HUES48 (cell line): Measurements from ENCODE around the gene ONECUT3.

ENCODE experiments used
- H3K27ac ChIP-seq: one replicate; pipeline ENCODE4 v1.7.0; 2013; ENCODE audit warnings: low read depth, low read length, inconsistent platforms
- H3K27me3 ChIP-seq: 2 replicates; pipeline ENCODE4 v1.6.1; 2013; ENCODE audit warnings: mild to moderate bottlenecking, low read length; ENCODE audit not compliant: control insufficient read depth, insufficient read depth
- H3K36me3 ChIP-seq: 2 replicates; pipeline ENCODE4 v1.6.1; 2013; ENCODE audit warnings: low read length; ENCODE audit not compliant: control insufficient read depth, insufficient read depth
- H3K4me1 ChIP-seq: 2 replicates; pipeline ENCODE4 v1.6.1; 2013; ENCODE audit warnings: mild to moderate bottlenecking, low read length; ENCODE audit not compliant: control insufficient read depth, insufficient read depth
- H3K4me3 ChIP-seq: 2 replicates; pipeline ENCODE4 v1.5.1; 2013; ENCODE audit warnings: mild to moderate bottlenecking, low read depth, low read length
- H3K9ac ChIP-seq: 2 replicates; pipeline ENCODE4 v1.6.1; 2013; ENCODE audit warnings: mild to moderate bottlenecking, low read depth, low read length, moderate library complexity
- H3K9me3 ChIP-seq: 2 replicates; pipeline ENCODE4 v1.6.1; 2013; ENCODE audit warnings: low read length; ENCODE audit not compliant: control insufficient read depth, insufficient read depth

ONECUT3 gene

GRCh38 chr19:1806184-1807029 lies 53.1 kb downstream of the ONECUT3 start:
- Histone ChIP-seq H3K4me3 (no peak overlapping the region), H3K36me3 (no peaks in the 10 kb centered on the region), H3K4me1 (no peaks in the 10 kb centered on the region), H3K27ac (no peak overlapping the region), H3K9me3 (no peaks in the 10 kb centered on the region), H3K9ac (no peak overlapping the region), H3K27me3 (no peaks in the 10 kb centered on the region)

- H3K4me3 ChIP-seq, result no peak overlapping the region
- H3K4me1 ChIP-seq, result no peaks in the 10 kb centered on the region
- no peaks in the 10 kb centered on the region for H3K36me3 ChIP-seq
- H3K27ac ChIP-seq, result no peak overlapping the region
- H3K27me3 ChIP-seq, result no peaks in the 10 kb centered on the region
- no peak overlapping the region for H3K9ac ChIP-seq
- no peaks in the 10 kb centered on the region for H3K9me3 ChIP-seq
Measured at GRCh38 chr19:1807030-1807694, 53.9 kb downstream of the ONECUT3 start.

GRCh38 chr19:1807695-1808394 lies 54.5 kb downstream of the ONECUT3 start:
- no peak overlapping the region for H3K27ac ChIP-seq
- H3K4me3 ChIP-seq, result no peak overlapping the region
- no peaks in the 10 kb centered on the region for H3K36me3 ChIP-seq
- H3K9me3 ChIP-seq, result no peaks in the 10 kb centered on the region
- H3K9ac ChIP-seq, result no peak overlapping the region
- H3K4me1 ChIP-seq, result no peaks in the 10 kb centered on the region
- no peaks in the 10 kb centered on the region for H3K27me3 ChIP-seq

GRCh38 chr19:1808395-1808731 lies 55.1 kb downstream of the ONECUT3 start:
- peaks cover 3% of the 10 kb centered on the region; the same call in 1 of the 2 replicates for H3K4me1 ChIP-seq
- no peak overlapping the region for H3K4me3 ChIP-seq
- no peak overlapping the region for H3K27ac ChIP-seq
- no peaks in the 10 kb centered on the region for H3K27me3 ChIP-seq
- no peaks in the 10 kb centered on the region for H3K9me3 ChIP-seq
- H3K36me3 ChIP-seq, result no peaks in the 10 kb centered on the region
- H3K9ac ChIP-seq, result no peak overlapping the region

- Histone ChIP-seq H3K27ac (no peak overlapping the region), H3K36me3 (no peaks in the 10 kb centered on the region), H3K4me1 (peaks cover 3% of the 10 kb centered on the region; the same call in 1 of the 2 replicates), H3K9ac (no peak overlapping the region), H3K9me3 (no peaks in the 10 kb centered on the region), H3K27me3 (no peaks in the 10 kb centered on the region), H3K4me3 (no peak overlapping the region)
Measured at GRCh38 chr19:1809678-1810077, 56.4 kb downstream of the ONECUT3 start.

- Histone ChIP-seq H3K4me1 (peaks cover 3% of the 10 kb centered on the region; the same call in 1 of the 2 replicates), H3K27ac (no peak overlapping the region), H3K27me3 (no peaks in the 10 kb centered on the region), H3K36me3 (no peaks in the 10 kb centered on the region), H3K4me3 (no peak overlapping the region), H3K9me3 (no peaks in the 10 kb centered on the region), H3K9ac (no peak overlapping the region)
Measured at GRCh38 chr19:1810439-1811160, 57.3 kb downstream of the ONECUT3 start.

- H3K4me1 ChIP-seq, result peaks cover 3% of the 10 kb centered on the region; the same call in 1 of the 2 replicates
- H3K9ac ChIP-seq, result no peak overlapping the region
- no peak overlapping the region for H3K27ac ChIP-seq
- no peaks in the 10 kb centered on the region for H3K9me3 ChIP-seq
- H3K36me3 ChIP-seq, result peaks cover 7% of the 10 kb centered on the region
- H3K4me3 ChIP-seq, result peak overlapping the region; percentile 57; the same call in 1 of the 2 replicates
- no peaks in the 10 kb centered on the region for H3K27me3 ChIP-seq
Measured at GRCh38 chr19:1811472-1811894, 58.2 kb downstream of the ONECUT3 start.

- H3K27ac ChIP-seq, result peak within 1 kb of the TSS; percentile 81
- 0 out of 2 replicates have a peak within 1 kb of the TSS, but pooled peaks have one; percentile 20 for H3K9ac ChIP-seq
- H3K4me1 ChIP-seq, result peaks cover 3% of the 10 kb centered on the region; the same call in 1 of the 2 replicates
Measured at GRCh38 chr19:1811942-1812425, 58.7 kb downstream of the ONECUT3 start, which contains the start of gene ATP8B3. ATP8B3 (minus strand) TSS chr19:1812276; CDS start chr19:1811736, 540 bp downstream.

GRCh38 chr19:1812426-1813191 lies 59.3 kb downstream of the ONECUT3 start:
- Histone ChIP-seq H3K27me3 (no peaks in the 10 kb centered on the region), H3K27ac (peak overlapping the region; percentile 81), H3K9me3 (no peaks in the 10 kb centered on the region), H3K4me1 (peaks cover 3% of the 10 kb centered on the region; the same call in 1 of the 2 replicates), H3K9ac (0 out of 2 replicates have a peak overlapping the region, but pooled peaks have one; percentile 20), H3K36me3 (peaks cover 18% of the 10 kb centered on the region), H3K4me3 (peak overlapping the region; percentile 73)

More at GRCh38 chr19:1811942-1812425, 58.7 kb downstream of the ONECUT3 start, which contains the start of gene ATP8B3:
- Histone ChIP-seq H3K36me3 (peaks cover 12% of the 10 kb centered on the region), H3K4me3 (peak within 1 kb of the TSS; percentile 73), H3K9me3 (no peaks in the 10 kb centered on the region), H3K27me3 (no peaks in the 10 kb centered on the region)
